ENCODE results near the gene PEX10. TPM values are rescaled to one million over a fixed set of nuclear protein-coding genes. Genes with fewer than 3 reads are reported as not detected.

PEX10 gene
- total RNA-seq, 1 experiment from 2014 or later: 67.4 TPM

- DNase-seq (ENCODE audit: low read depth): no peak
- in situ Hi-C loops (cut with HindIII; ENCODE audit: low pct_unique_long_range_greater_than_20kb, low sequenced_read_pairs): no loop called here
These were observed 38.7 kb downstream of the PEX10 start for GRCh38 chr1:2373551-2374251.

- no peak for DNase-seq (ENCODE audit: low read depth)
- in situ Hi-C loops (cut with HindIII; ENCODE audit: low pct_unique_long_range_greater_than_20kb, low sequenced_read_pairs): no loop called here
These were observed 39.5 kb downstream of the PEX10 start for GRCh38 chr1:2372551-2373490.

GRCh38 chr1:2368053-2368744 lies 44.2 kb downstream of the PEX10 start:
- in situ Hi-C loops (cut with HindIII; ENCODE audit: low pct_unique_long_range_greater_than_20kb, low sequenced_read_pairs): no loop called here
- DNase-seq (ENCODE audit: low read depth): no peak

- DNase-seq (ENCODE audit: low read depth): no peak
- in situ Hi-C loops (cut with HindIII; ENCODE audit: low pct_unique_long_range_greater_than_20kb, low sequenced_read_pairs): no loop called here
These were observed 48.4 kb downstream of the PEX10 start for GRCh38 chr1:2363847-2364513.

- in situ Hi-C loops (cut with HindIII; ENCODE audit: low pct_unique_long_range_greater_than_20kb, low sequenced_read_pairs): no loop called here
- DNase-seq (ENCODE audit: low read depth): no peak
These were observed 51.6 kb downstream of the PEX10 start for GRCh38 chr1:2360588-2361364.

GRCh38 chr1:2358651-2359640 lies 53.4 kb downstream of the PEX10 start:
- DNase-seq (ENCODE audit: low read depth): no peak
- in situ Hi-C loops (cut with HindIII; ENCODE audit: low pct_unique_long_range_greater_than_20kb, low sequenced_read_pairs): no loop called here

GRCh38 chr1:2358072-2358471 lies 54.3 kb downstream of the PEX10 start:
- no peak for DNase-seq (ENCODE audit: low read depth)
- in situ Hi-C loops (cut with HindIII; ENCODE audit: low pct_unique_long_range_greater_than_20kb, low sequenced_read_pairs): no loop called here

GRCh38 chr1:2356911-2357845 lies 55.2 kb downstream of the PEX10 start:
- in situ Hi-C loops (cut with HindIII; ENCODE audit: low pct_unique_long_range_greater_than_20kb, low sequenced_read_pairs): no loop called here
- no peak for DNase-seq (ENCODE audit: low read depth)

GRCh38 chr1:2356401-2356800 lies 56.0 kb downstream of the PEX10 start:
- DNase-seq (ENCODE audit: low read depth): no peak
- in situ Hi-C loops (cut with HindIII; ENCODE audit: low pct_unique_long_range_greater_than_20kb, low sequenced_read_pairs): no loop called here

- in situ Hi-C loops (cut with HindIII; ENCODE audit: low pct_unique_long_range_greater_than_20kb, low sequenced_read_pairs): no loop called here
- DNase-seq (ENCODE audit: low read depth): no peak
These were observed 56.7 kb downstream of the PEX10 start for GRCh38 chr1:2355373-2356261.

GRCh38 chr1:2354511-2355372 lies 57.6 kb downstream of the PEX10 start:
- DNase-seq (ENCODE audit: low read depth): no peak
- in situ Hi-C loops (cut with HindIII; ENCODE audit: low pct_unique_long_range_greater_than_20kb, low sequenced_read_pairs): no loop called here
